Transverse colon (tissue), 4 donors: ENCODE data around the gene TBX2. TPM values are rescaled to one million over a fixed set of nuclear protein-coding genes. Genes with fewer than 3 reads are reported as not detected.
A peak's percentile ranks its signal among the peaks of the same experiment; 100 is the strongest.

Experiments
- DNase-seq: peaks from one replicate; pipeline ENCODE4 v3.0.0-alpha.2; 2019
- H3K27ac ChIP-seq, 4 donors: fragments of 200-600 bp; sonication (generic); 2 replicates each; pipeline ENCODE4 v1.5.1; 2016 to 2018; ENCODE audit warnings: inconsistent platforms in 4 of 4
- H3K27me3 ChIP-seq: fragments of 200-600 bp; sonication (generic); 2 replicates; pipeline ENCODE4 v1.5.1; 2017; ENCODE audit warnings: inconsistent platforms
- H3K36me3 ChIP-seq, 4 donors: fragments of 200-600 bp; sonication (generic); 2 replicates each; pipeline ENCODE4 v1.5.1; 2017 to 2019; ENCODE audit warnings: inconsistent platforms in 4 of 4
- H3K4me1 ChIP-seq, 4 donors: fragments of 200-600 bp; sonication (generic); 2 replicates each; pipeline ENCODE4 v1.5.1; 2017 to 2020; ENCODE audit warnings: inconsistent platforms in 4 of 4
- H3K4me3 ChIP-seq, 4 donors: fragments of 200-600 bp; sonication (generic); 1 replicate in 1 of 4; 2 replicates in 3 of 4; pipeline versions ENCODE4 v1.5.1 to v1.6.1; 2017 to 2019; ENCODE audit warnings: inconsistent platforms in 4 of 4
- H3K9me3 ChIP-seq, 2 donors: fragments of 200-600 bp; sonication (generic); 2 replicates each; pipeline ENCODE4 v1.5.1; 2017 to 2019; ENCODE audit warnings: inconsistent platforms in 2 of 2
- EP300 ChIP-seq: sonication (generic); formaldehyde crosslinking; IDR thresholded peaks from one replicate; pipeline ENCODE4 v1.6.1; 2017; ENCODE audit warnings: antibody characterized with exemption, low read depth
- POLR2A ChIP-seq: fragments of 450-650 bp; IDR thresholded peaks from one replicate; pipeline ENCODE4 v1.6.1; 2016; ENCODE audit warnings: antibody characterized with exemption, mild to moderate bottlenecking, moderate library complexity
- POLR2AphosphoS5 ChIP-seq, 3 donors: sonication (generic); formaldehyde crosslinking; IDR thresholded peaks; one replicate each; pipeline ENCODE4 v1.6.1; 2016; ENCODE audit warnings: antibody characterized with exemption in 3 of 3
- WGBS, 2 donors: methylation state at CpG; one replicate each; pipeline ENCODE4 v1.1.5; 2018; ENCODE audit warnings: low coverage in 1 of 2; 5-methylcytosine and 5-hydroxymethylcytosine counted together
- in situ Hi-C, 4 donors: fragments of 200-750 bp; cut with MboI; loops; one replicate each; pipeline versions ENCODE4 v1.15.0 to v1.15.1; 2017; ENCODE audit warnings: low sequenced_read_pairs in 3 of 4, low pct_ligation_motif_present in 1 of 4, low pct_unique_long_range_greater_than_20kb in 1 of 4
- intact Hi-C: fragments of 100-400 bp; cut with DNase I; formaldehyde crosslinking; loops from one replicate; pipeline ENCODE4 v1.15.1; 2023; ENCODE audit warnings: low total_unique reads
- total RNA-seq, 4 donors: library from RNA; depleted of rRNA; stranded (reverse); fragments of >200 nt; gene quantifications; one replicate each; pipeline ENCODE4 v1.1.0, GENCODE V29; 2016
- TF ChIP-seq, protein P1 (sequence below), 5 experiments: fragments of 200-600 bp in 3 of 5; fragments of 450-650 bp in 2 of 5; sonication (generic) in 3 of 5; IDR thresholded peaks; 1 replicate in 2 of 5; 2 replicates in 3 of 5; pipeline ENCODE4 v1.5.1; 2016 to 2017; ENCODE audit warnings: antibody characterized with exemption in 5 of 5, inconsistent platforms in 3 of 5, mild to moderate bottlenecking in 2 of 5, moderate library complexity in 1 of 5

Gene TBX2
- total RNA-seq, 4 donors from 2014 or later, result 2.6 to 13.5 (median 8.7) TPM

- in situ Hi-C loops (loop anchor here in 1 of 4 donors (25.0 kb wide), 1 partner anchor 435 kb away; no protein-coding TSS in a partner anchor), intact Hi-C loops (no loop called here)
- H3K36me3 ChIP-seq, result no peaks in the 10 kb centered on the region
- DNase-seq, result no peak
- H3K9me3 ChIP-seq, result no peaks in the 10 kb centered on the region
- 16% methylated on average over 9 of the region's 11 CpGs; no CpG with 5 or more reads in 1 of the 2 donors for WGBS, 2 donors
- TF ChIP-seq POLR2A (no peak), EP300 (no peak), POLR2AphosphoS5 (IDR thresholded peaks at IDR 0.05) (no peak)
- TF ChIP-seq, protein P1, sequence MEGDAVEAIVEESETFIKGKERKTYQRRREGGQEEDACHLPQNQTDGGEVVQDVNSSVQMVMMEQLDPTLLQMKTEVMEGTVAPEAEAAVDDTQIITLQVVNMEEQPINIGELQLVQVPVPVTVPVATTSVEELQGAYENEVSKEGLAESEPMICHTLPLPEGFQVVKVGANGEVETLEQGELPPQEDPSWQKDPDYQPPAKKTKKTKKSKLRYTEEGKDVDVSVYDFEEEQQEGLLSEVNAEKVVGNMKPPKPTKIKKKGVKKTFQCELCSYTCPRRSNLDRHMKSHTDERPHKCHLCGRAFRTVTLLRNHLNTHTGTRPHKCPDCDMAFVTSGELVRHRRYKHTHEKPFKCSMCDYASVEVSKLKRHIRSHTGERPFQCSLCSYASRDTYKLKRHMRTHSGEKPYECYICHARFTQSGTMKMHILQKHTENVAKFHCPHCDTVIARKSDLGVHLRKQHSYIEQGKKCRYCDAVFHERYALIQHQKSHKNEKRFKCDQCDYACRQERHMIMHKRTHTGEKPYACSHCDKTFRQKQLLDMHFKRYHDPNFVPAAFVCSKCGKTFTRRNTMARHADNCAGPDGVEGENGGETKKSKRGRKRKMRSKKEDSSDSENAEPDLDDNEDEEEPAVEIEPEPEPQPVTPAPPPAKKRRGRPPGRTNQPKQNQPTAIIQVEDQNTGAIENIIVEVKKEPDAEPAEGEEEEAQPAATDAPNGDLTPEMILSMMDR (IDR thresholded peaks at IDR 0.05), result no peak
- H3K4me3 ChIP-seq, result peak overlapping the region in 3 of 4 donors; percentile 5 to 51 (median 39)
- H3K27ac ChIP-seq, result peak overlapping the region in 3 of 4 donors; percentile 50 to 64 (median 62)
- peaks cover 96% of the 10 kb centered on the region for H3K27me3 ChIP-seq
- H3K4me1 ChIP-seq, result peaks cover 18 to 53% (median 42%) of the 10 kb centered on the region in 4 donors
Observed at GRCh38 chr17:61402073-61402541, 2.5 kb downstream of the TBX2 start.

- in situ Hi-C loops, result loop anchor here in 1 of 4 donors (25.0 kb wide), 1 partner anchor 434 kb away; no protein-coding TSS in a partner anchor
- TF ChIP-seq EP300 (no peak), POLR2AphosphoS5 (IDR thresholded peaks at IDR 0.05) (peak in 2 of 3 donors; percentile 46 to 54)
- intact Hi-C loops, result no loop called here
- Histone ChIP-seq H3K36me3 (no peaks in the 10 kb centered on the region), H3K4me3 (peak overlapping the region in 2 of 4 donors; percentile 22 to 51), H3K4me1 (peaks cover 13 to 48% (median 36%) of the 10 kb centered on the region in 4 donors), H3K27ac (peak overlapping the region; percentile 24 to 64 (median 56)), H3K9me3 (no peaks in the 10 kb centered on the region), H3K27me3 (peaks cover 96% of the 10 kb centered on the region)
- WGBS, 2 donors, result 12 to 13% methylated on average over 5 to 42 of the region's 55 CpGs
- no peak for DNase-seq
Observed at GRCh38 chr17:61402978-61403800, 3.5 kb downstream of the TBX2 start.

- TF ChIP-seq, protein P1 (IDR thresholded peaks at IDR 0.05), result no peak
- TF ChIP-seq EP300 (no peak), POLR2A (no peak), POLR2AphosphoS5 (IDR thresholded peaks at IDR 0.05) (no peak)
- peak overlapping the region; percentile 24 to 64 (median 56) for H3K27ac ChIP-seq
- no peaks in the 10 kb centered on the region for H3K36me3 ChIP-seq
- peaks cover 17 to 50% (median 34%) of the 10 kb centered on the region in 4 donors for H3K4me1 ChIP-seq
- WGBS, 2 donors, result 16% methylated on average over 40 of the region's 66 CpGs; no CpG with 5 or more reads in 1 of the 2 donors
- DNase-seq, result no peak
- peak overlapping the region in 2 of 4 donors; percentile 22 to 51 for H3K4me3 ChIP-seq
- H3K27me3 ChIP-seq, result peaks cover 96% of the 10 kb centered on the region
- intact Hi-C loops, result no loop called here
- no peaks in the 10 kb centered on the region for H3K9me3 ChIP-seq
- in situ Hi-C loops, result loop anchor here in 1 of 4 donors (25.0 kb wide), 1 partner anchor 433 kb away; no protein-coding TSS in a partner anchor
Observed at GRCh38 chr17:61403801-61404662, 4.4 kb downstream of the TBX2 start.

DNA sequence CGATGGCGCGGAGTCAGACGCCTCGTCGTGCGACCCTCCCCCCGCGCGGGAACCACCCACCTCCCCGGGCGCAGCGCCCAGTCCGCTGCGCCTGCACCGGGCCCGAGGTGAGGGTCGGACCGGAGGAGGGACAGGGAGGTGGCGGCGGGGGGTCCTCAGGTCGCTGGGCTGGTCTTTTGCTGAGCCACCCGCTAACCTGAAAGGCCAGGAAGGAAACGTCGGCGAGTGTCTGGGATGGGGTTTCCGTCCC is 4.9 kb downstream of the TBX2 start:
- TF ChIP-seq EP300, result no peak
- no peak for TF ChIP-seq POLR2A
- peaks cover 94% of the 10 kb centered on the region for H3K27me3 ChIP-seq
- in situ Hi-C loops (loop anchor here in 1 of 4 donors (25.0 kb wide), 1 partner anchor 433 kb away; no protein-coding TSS in a partner anchor), intact Hi-C loops (no loop called here)
- WGBS, 2 donors, result 11% methylated on average over 6 of the region's 27 CpGs; no CpG with 5 or more reads in 1 of the 2 donors
- H3K4me3 ChIP-seq, result peak overlapping the region in 2 of 4 donors; percentile 22 to 51
- H3K4me1 ChIP-seq, result peaks cover 19 to 47% (median 32%) of the 10 kb centered on the region in 4 donors
- no peaks in the 10 kb centered on the region for H3K36me3 ChIP-seq
- DNase-seq, result no peak
- H3K27ac ChIP-seq, result peak overlapping the region; percentile 29 to 64 (median 56)
- no peaks in the 10 kb centered on the region for H3K9me3 ChIP-seq
